ENCODE results near the gene SPINT4.

SPINT4 gene

GRCh38 chr20:45765307-45765875, 43.2 kb downstream of the SPINT4 start:
- H3K4me3 ChIP-seq, result no peak overlapping the region
- no peak for TF ChIP-seq CTCF (IDR thresholded peaks at IDR 0.05)
- H3K27ac ChIP-seq, result no peak overlapping the region
- no peak for DNase-seq (ENCODE audit: low spot score)

GRCh38 chr20:45765980-45766379, 43.8 kb downstream of the SPINT4 start:
- no peak for DNase-seq (ENCODE audit: low spot score)
- no peak overlapping the region for H3K27ac ChIP-seq
- no peak for TF ChIP-seq CTCF (IDR thresholded peaks at IDR 0.05)
- no peak overlapping the region for H3K4me3 ChIP-seq

GRCh38 chr20:45768479-45768878, 46.3 kb downstream of the SPINT4 start:
- Histone ChIP-seq H3K4me3 (no peak overlapping the region), H3K27ac (no peak overlapping the region)
- no peak for TF ChIP-seq CTCF (IDR thresholded peaks at IDR 0.05)
- DNase-seq (ENCODE audit: low spot score), result no peak

- DNase-seq (ENCODE audit: low spot score), result no peak
- TF ChIP-seq CTCF (IDR thresholded peaks at IDR 0.05), result peak; percentile 95
- H3K27ac ChIP-seq, result peak overlapping the region; percentile 53 to 56
- H3K4me3 ChIP-seq, result no peak overlapping the region
Measured at GRCh38 chr20:45771182-45771759, 49.1 kb downstream of the SPINT4 start.

DNA sequence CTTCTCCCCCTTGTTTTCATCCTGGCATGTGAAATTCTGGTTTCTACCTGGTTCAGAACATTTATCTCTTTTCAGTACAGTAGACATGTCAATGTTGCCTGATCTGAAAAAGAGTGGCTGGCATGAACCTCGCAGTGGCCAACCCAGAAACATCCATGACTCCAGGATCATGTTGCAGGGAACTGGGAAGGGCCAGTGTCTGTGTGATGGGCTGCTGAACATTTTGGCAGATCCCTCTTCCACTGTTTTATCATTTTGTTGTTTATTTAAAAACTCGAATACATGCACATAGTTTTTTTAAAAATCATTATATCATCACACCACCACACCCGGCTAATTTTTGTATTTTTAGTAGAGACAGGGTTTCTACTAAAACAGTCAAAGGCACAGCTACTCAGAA, 50.5 kb downstream of the SPINT4 start:
- DNase-seq (ENCODE audit: low spot score), result no peak
- Histone ChIP-seq H3K4me3 (no peak overlapping the region), H3K27ac (no peak overlapping the region)
- no peak for TF ChIP-seq CTCF (IDR thresholded peaks at IDR 0.05)

- Histone ChIP-seq H3K4me3 (no peak overlapping the region), H3K27ac (no peak overlapping the region)
- TF ChIP-seq CTCF (IDR thresholded peaks at IDR 0.05), result no peak
- DNase-seq (ENCODE audit: low spot score), result no peak
Measured at GRCh38 chr20:45774945-45775344, 52.8 kb downstream of the SPINT4 start.

DNA sequence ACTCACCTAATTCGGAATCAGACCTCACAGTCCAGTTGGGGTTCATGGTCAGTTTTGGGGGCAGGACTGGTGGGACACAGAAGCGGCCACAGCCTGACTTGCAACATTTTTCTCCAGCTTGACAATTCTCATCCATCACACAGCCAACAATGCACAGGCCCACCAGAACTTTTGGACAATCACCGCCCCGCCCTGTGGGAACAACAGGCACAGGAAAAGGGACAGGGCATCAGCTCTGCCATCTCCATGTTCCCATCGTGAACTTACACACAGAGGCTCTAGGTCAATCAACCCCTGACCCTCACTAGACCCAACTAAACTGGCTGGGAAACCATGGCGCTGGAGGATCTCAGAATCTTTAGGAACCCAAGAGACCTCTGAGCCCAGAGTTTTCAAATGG, 53.3 kb downstream of the SPINT4 start:
- no peak overlapping the region for H3K4me3 ChIP-seq
- no peak for DNase-seq (ENCODE audit: low spot score)
- H3K27ac ChIP-seq, result no peak overlapping the region
- TF ChIP-seq CTCF (IDR thresholded peaks at IDR 0.05), result no peak

All from coronary artery (tissue), 2 donors.